ENCODE data around the gene CNOT11. TPM values are rescaled to one million over a fixed set of nuclear protein-coding genes. Genes with fewer than 3 reads are reported as not detected.

Gene CNOT11
- total and polyA plus RNA-seq, 2 of the 13 experiments (the other 11 are each of a cell fraction or from before 2014, with no cell fraction given): 114 to 209 TPM

DNA sequence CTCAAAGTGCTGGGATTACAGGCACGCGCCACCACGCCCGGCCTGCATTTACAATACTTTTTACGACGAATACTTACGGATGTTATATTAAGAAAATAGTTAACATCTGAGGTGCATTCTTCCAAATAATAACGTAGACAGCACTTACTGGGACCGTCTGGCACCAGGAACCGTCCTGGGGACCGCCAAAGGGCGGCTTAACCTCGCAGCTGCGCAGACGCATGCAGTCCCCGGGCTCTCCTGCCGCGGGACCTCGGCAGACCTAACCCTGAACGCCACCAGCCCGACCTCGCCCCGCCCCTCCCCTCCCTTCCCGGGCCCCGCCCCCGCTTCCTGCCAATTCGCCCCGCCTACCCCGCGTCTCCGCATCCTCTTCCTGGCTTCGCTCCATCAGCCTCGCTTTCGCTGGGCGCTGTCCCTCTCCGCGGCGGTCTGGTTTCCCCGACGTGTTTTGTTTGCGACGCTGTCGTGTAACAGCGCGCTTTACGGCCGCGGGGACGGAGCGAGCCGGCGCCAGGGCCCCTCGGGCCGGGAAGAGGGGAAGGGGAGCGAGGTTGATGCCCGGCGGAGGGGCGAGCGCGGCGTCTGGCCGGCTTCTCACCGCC lies at the start of gene CNOT11 (continued):
- TF ChIP-seq ZHX1 (CRISPR knock-in tag; IDR thresholded peaks at IDR 0.05; ENCODE audit: low read depth): 0 out of 2 replicates have a peak, but pooled peaks have one; percentile 32
- peak; percentile 4 for TF ChIP-seq TEAD3 (CRISPR knock-in tag; optimal IDR thresholded peaks at IDR 0.05; ENCODE audit: borderline replicate concordance)
- TF ChIP-seq ETS1 (CRISPR knock-in tag; IDR thresholded peaks at IDR 0.05): no peak
- TF ChIP-seq, protein P1, sequence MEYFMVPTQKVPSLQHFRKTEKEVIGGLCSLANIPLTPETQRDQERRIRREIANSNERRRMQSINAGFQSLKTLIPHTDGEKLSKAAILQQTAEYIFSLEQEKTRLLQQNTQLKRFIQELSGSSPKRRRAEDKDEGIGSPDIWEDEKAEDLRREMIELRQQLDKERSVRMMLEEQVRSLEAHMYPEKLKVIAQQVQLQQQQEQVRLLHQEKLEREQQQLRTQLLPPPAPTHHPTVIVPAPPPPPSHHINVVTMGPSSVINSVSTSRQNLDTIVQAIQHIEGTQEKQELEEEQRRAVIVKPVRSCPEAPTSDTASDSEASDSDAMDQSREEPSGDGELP (IDR thresholded peaks at IDR 0.05; ENCODE audit: borderline replicate concordance, low read depth): 0 out of 2 replicates have a peak, but pooled peaks have one; percentile 28
- TF ChIP-seq MXD1 (CRISPR knock-in tag; IDR thresholded peaks at IDR 0.05): peak; percentile 37; the same call in 1 of the 2 replicates
- peak; percentile 90; the same call in 1 of the 2 replicates for TF ChIP-seq ZNF761 (CRISPR knock-in tag; conservative IDR thresholded peaks at IDR 0.05)
- TF ChIP-seq SALL1 (CRISPR knock-in tag; IDR thresholded peaks at IDR 0.05): peak; percentile 81; the same call in 1 of the 2 replicates
- no peak for TF ChIP-seq ZNF781 (CRISPR knock-in tag; IDR thresholded peaks at IDR 0.05; ENCODE audit: borderline replicate concordance, not compliant biosample characterization)
- TF ChIP-seq MBD4 (IDR thresholded peaks at IDR 0.05; ENCODE audit: borderline replicate concordance, low read length): no peak
- no peak for TF ChIP-seq KLF13 (CRISPR knock-in tag; IDR thresholded peaks at IDR 0.05)
- TF ChIP-seq ZNF331 (CRISPR knock-in tag; IDR thresholded peaks at IDR 0.05): peak; percentile 85
- TF ChIP-seq MED13 (CRISPR knock-in tag; IDR thresholded peaks at IDR 0.05): no peak; the same call in 1 of the 2 replicates
- TF ChIP-seq ZNF337 (CRISPR knock-in tag; IDR thresholded peaks at IDR 0.05; ENCODE audit: borderline replicate concordance, low read depth): 0 out of 2 replicates have a peak, but pooled peaks have one; percentile 48
- TF ChIP-seq, protein P2, sequence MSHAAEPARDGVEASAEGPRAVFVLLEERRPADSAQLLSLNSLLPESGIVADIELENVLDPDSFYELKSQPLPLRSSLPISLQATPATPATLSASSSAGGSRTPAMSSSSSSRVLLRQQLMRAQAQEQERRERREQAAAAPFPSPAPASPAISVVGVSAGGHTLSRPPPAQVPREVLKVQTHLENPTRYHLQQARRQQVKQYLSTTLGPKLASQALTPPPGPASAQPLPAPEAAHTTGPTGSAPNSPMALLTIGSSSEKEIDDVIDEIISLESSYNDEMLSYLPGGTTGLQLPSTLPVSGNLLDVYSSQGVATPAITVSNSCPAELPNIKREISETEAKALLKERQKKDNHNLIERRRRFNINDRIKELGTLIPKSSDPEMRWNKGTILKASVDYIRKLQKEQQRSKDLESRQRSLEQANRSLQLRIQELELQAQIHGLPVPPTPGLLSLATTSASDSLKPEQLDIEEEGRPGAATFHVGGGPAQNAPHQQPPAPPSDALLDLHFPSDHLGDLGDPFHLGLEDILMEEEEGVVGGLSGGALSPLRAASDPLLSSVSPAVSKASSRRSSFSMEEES (CRISPR knock-in tag; IDR thresholded peaks at IDR 0.05): peak; percentile 61; the same call in 1 of the 2 replicates
- no peak for TF ChIP-seq HNRNPUL1 (IDR thresholded peaks at IDR 0.05; ENCODE audit: low read depth, low read length)
- TF ChIP-seq ZNF546 (CRISPR knock-in tag; conservative IDR thresholded peaks at IDR 0.05): peak; percentile 92; the same call in 1 of the 2 replicates
- peak; percentile 41; the same call in 1 of the 2 replicates for TF ChIP-seq ZNF749 (CRISPR knock-in tag; IDR thresholded peaks at IDR 0.05; ENCODE audit: borderline replicate concordance)
- TF ChIP-seq ZFP62 (CRISPR knock-in tag; IDR thresholded peaks at IDR 0.05): no peak
- TF ChIP-seq GABPA (IDR thresholded peaks at IDR 0.05; ENCODE audit: low read depth, low read length): peak; percentile 52
- TF ChIP-seq GABPA (CRISPR knock-in tag; IDR thresholded peaks at IDR 0.05; ENCODE audit: low read depth): peak; percentile 82
- peak; percentile 88 for TF ChIP-seq ZNF792 (CRISPR knock-in tag; IDR thresholded peaks at IDR 0.05)
- peak; percentile 55; the same call in 1 of the 2 replicates for TF ChIP-seq SALL2 (CRISPR knock-in tag; IDR thresholded peaks at IDR 0.05)
- peak; percentile 57; the same call in 1 of the 2 replicates for TF ChIP-seq ZNF205 (CRISPR knock-in tag; IDR thresholded peaks at IDR 0.05)
- peak; percentile 58; the same call in 1 of the 2 replicates for TF ChIP-seq ETV6 (CRISPR knock-in tag; conservative IDR thresholded peaks at IDR 0.05)
- TF ChIP-seq ZNF841 (CRISPR knock-in tag; IDR thresholded peaks at IDR 0.05; ENCODE audit: borderline replicate concordance): 0 out of 2 replicates have a peak, but pooled peaks have one; percentile 20

Measured in HepG2 (cell line).